ENCODE measurements around the gene CALY. TPM values are rescaled to one million over a fixed set of nuclear protein-coding genes. Genes with fewer than 3 reads are reported as not detected.

The CALY gene
- total RNA-seq, 1 experiment from 2014 or later, result 1.9 TPM

GRCh38 chr10:133279326-133280226 lies 57.1 kb downstream of the CALY start:
- no peak for DNase-seq (ENCODE audit: low read depth, low spot score)
- in situ Hi-C loops (cut with HindIII; ENCODE audit: low pct_unique_long_range_greater_than_20kb, low sequenced_read_pairs) (no loop called here), intact Hi-C loops (cut with micrococcal nuclease; ENCODE audit: unreplicated experiment) (no loop called here)
- no peak overlapping the region for H3K4me3 ChIP-seq (ENCODE audit: low read depth in 2 of 2, low read length in 2 of 2)
- BruUV-seq (replicated peaks), result no TSS peak
- peaks cover 44% of the 10 kb centered on the region for H3K4me1 ChIP-seq (ENCODE audit: control insufficient read depth, insufficient read depth, low read length)
- POLR2A ChIA-PET, result no interaction called here
- CTCF ChIA-PET, result no interaction called here
- no peak for ATAC-seq
- no peaks in the 10 kb centered on the region for H3K27me3 ChIP-seq (ENCODE audit: control insufficient read depth, insufficient read depth, low read length)
- H3K9me3 ChIP-seq (ENCODE audit: control insufficient read depth, insufficient read depth, low read depth, low read length), result no peaks in the 10 kb centered on the region
- TF ChIP-seq TCF7L2 (IDR thresholded peaks at IDR 0.05; ENCODE audit: low read depth, low read length) (no peak), REST (IDR thresholded peaks at IDR 0.05; ENCODE audit: insufficient read depth in 1 of 2, low read depth in 2 of 2, low read length in 1 of 2) (no peak), SIN3A (IDR thresholded peaks at IDR 0.05; ENCODE audit: borderline replicate concordance, insufficient read depth, low read depth, low read length) (no peak), POLR2AphosphoS5 (IDR thresholded peaks at IDR 0.05; ENCODE audit: low read depth, low read length) (no peak)
- no peak overlapping the region for H3K27ac ChIP-seq (ENCODE audit: low read length)
- H3K36me3 ChIP-seq (ENCODE audit: control insufficient read depth, insufficient read depth, low read length), result no peaks in the 10 kb centered on the region; the same call in 1 of the 2 replicates

- ATAC-seq (peak; percentile 52), DNase-seq (ENCODE audit: low read depth, low spot score) (no peak)
- H3K27me3 ChIP-seq (ENCODE audit: control insufficient read depth, insufficient read depth, low read length), result no peaks in the 10 kb centered on the region
- CTCF ChIA-PET, result no interaction called here
- intact Hi-C loops (cut with micrococcal nuclease; ENCODE audit: unreplicated experiment), result no loop called here
- H3K4me3 ChIP-seq (ENCODE audit: low read depth in 2 of 2, low read length in 2 of 2), result no peak overlapping the region
- H3K9me3 ChIP-seq (ENCODE audit: control insufficient read depth, insufficient read depth, low read depth, low read length), result no peaks in the 10 kb centered on the region
- peaks cover 44% of the 10 kb centered on the region for H3K4me1 ChIP-seq (ENCODE audit: control insufficient read depth, insufficient read depth, low read length)
- H3K36me3 ChIP-seq (ENCODE audit: control insufficient read depth, insufficient read depth, low read length), result no peaks in the 10 kb centered on the region; the same call in 1 of the 2 replicates
- POLR2A ChIA-PET, result no interaction called here
- TF ChIP-seq CTCF (IDR thresholded peaks at IDR 0.05), result no peak
- no peak for TF ChIP-seq TCF7L2 (IDR thresholded peaks at IDR 0.05; ENCODE audit: low read depth, low read length)
- no peak for TF ChIP-seq SIN3A (IDR thresholded peaks at IDR 0.05; ENCODE audit: borderline replicate concordance, insufficient read depth, low read depth, low read length)
- TF ChIP-seq REST (IDR thresholded peaks at IDR 0.05; ENCODE audit: insufficient read depth in 1 of 2, low read depth in 2 of 2, low read length in 1 of 2), result no peak
- no peak for TF ChIP-seq POLR2AphosphoS5 (IDR thresholded peaks at IDR 0.05; ENCODE audit: low read depth, low read length)
- no TSS peak for BruUV-seq (replicated peaks)
- in situ Hi-C loops (cut with HindIII; ENCODE audit: low pct_unique_long_range_greater_than_20kb, low sequenced_read_pairs), result no loop called here
- H3K27ac ChIP-seq (ENCODE audit: low read length), result peak overlapping the region; percentile 34; the same call in 1 of the 2 replicates
These were observed 58.0 kb downstream of the CALY start for GRCh38 chr10:133278577-133279265.
